ENCODE data around the gene DUSP1.

Gene DUSP1

GRCh38 chr5:172777881-172778814 lies 7.2 kb upstream of the DUSP1 start:
- no peak for DNase-seq (ENCODE audit: insufficient read length, low spot score)
- no peak for TF ChIP-seq TAF1 (IDR thresholded peaks at IDR 0.05; ENCODE audit: low read depth, low read length)
- TF ChIP-seq POU2F2 (IDR thresholded peaks at IDR 0.05; ENCODE audit: low read depth, low read length): no peak
- FAIRE-seq: peak; percentile 23

DNA sequence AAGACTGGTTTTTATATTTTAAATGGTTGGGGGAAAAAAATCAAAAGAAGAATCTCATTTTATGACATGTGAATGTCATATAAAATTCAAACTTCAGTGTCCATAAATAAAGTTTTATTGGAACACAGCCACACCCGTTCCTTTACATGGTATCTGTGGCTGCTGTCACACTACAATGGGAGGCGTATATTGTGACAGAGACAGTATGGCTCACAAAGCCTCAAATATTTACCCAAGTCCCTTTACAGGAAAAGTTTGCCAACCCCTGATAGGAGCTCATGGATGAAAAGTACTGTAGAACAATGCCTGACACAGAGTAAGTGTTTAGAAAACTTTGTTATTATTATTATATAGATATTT lies 5.2 kb upstream of the DUSP1 start:
- FAIRE-seq: no peak
- DNase-seq (ENCODE audit: insufficient read length, low spot score): no peak
- TF ChIP-seq POU2F2 (IDR thresholded peaks at IDR 0.05; ENCODE audit: low read depth, low read length): no peak
- TF ChIP-seq PAX5 (IDR thresholded peaks at IDR 0.05; ENCODE audit: insufficient read depth, low read length, severe bottlenecking): no peak
- no peak for TF ChIP-seq TAF1 (IDR thresholded peaks at IDR 0.05; ENCODE audit: low read depth, low read length)
- no peak for TF ChIP-seq SPI1 (IDR thresholded peaks at IDR 0.05; ENCODE audit: low read depth, low read length)
- no peak for TF ChIP-seq POLR2A (IDR thresholded peaks at IDR 0.05; ENCODE audit: low read depth, low read length)
- no peak for TF ChIP-seq POLR2AphosphoS5 (IDR thresholded peaks at IDR 0.05; ENCODE audit: low read depth, low read length)

DNA sequence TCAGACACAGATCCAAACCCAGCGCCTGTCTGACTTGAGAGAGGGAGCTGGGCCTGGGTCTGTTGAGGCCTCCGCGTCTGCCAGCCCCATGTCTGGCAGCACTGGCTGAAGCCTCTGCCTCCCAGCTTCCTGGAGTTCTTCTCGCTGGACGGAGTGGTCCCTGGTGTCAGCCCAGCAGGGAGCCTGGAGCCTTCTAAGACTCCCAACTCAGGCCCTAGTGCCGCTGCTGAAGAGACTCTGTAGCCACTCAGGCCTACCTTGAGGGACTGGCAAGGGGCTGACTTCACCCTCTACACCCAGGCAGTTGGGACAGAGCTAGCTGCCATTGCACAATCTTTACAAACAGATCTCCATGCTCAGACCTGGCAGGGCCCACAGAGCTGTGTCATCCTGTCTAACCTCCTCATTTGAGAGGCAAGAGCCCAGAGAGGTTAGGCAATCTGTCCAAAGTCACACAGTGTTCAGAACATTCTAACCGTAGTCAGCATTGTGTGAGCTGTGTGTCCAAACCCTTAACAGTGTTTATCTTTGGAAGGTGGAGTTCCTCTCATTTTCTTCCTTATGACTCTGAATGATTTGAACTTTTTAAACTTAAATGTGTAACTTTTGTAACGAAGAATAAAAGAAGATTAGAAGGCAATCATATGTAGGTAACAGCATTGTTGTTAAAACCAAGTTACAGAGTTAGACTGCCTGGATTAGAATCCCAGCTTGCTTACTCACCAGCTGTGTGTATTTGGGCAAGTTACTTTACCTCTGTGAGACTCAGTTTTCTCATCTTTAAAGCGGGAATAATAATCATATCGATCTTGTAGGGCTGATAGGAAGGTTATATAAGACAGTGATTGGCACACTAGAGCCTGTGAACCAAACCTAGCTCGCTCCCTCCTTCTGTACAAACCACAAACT lies 4.6 kb upstream of the DUSP1 start:
- no peak for TF ChIP-seq PAX5 (IDR thresholded peaks at IDR 0.05; ENCODE audit: insufficient read depth, low read length, severe bottlenecking)
- no peak for DNase-seq (ENCODE audit: insufficient read length, low spot score)
- no peak for FAIRE-seq

DNA sequence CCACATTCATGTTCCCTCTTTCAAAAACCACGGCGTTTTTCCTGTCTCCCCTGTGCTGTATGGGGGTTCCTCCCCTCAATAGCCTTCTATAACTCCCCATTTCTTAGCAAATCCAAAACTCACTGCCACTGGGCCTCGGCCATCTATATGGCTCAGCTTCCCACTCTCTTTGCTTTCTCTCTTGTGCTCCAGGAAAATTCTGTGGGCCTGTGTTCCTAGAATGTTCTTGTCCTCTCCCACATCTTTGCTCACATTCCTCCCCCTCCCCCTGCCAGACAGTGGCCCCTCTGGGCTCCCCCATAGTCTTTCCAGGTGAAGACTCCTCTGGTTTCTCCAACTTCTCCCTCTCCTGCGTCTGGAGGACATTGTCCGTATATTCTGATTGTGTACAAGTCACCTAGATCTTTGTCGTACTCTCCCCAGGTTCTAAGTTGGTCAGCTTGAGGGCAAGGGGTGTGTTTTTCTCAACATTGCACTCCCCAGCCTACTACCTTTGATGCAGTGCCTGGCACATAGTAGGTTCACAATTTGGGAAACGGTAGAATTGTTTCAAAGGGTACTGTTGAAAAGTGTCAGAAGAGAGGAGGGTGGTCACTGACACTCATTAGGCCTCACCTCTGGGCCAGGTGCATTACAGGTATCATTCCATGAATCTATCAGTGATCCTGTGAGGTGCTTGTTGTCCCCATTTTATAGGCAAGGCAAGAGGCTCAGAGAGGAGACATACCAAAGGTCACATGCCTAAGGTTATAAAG lies 3.7 kb upstream of the DUSP1 start:
- DNase-seq (ENCODE audit: insufficient read length, low spot score): no peak
- FAIRE-seq: no peak
- TF ChIP-seq TAF1 (IDR thresholded peaks at IDR 0.05; ENCODE audit: low read depth, low read length) (no peak), PAX5 (IDR thresholded peaks at IDR 0.05; ENCODE audit: insufficient read depth, low read length, severe bottlenecking) (no peak), POU2F2 (IDR thresholded peaks at IDR 0.05; ENCODE audit: low read depth, low read length) (no peak), POLR2A (IDR thresholded peaks at IDR 0.05; ENCODE audit: low read depth, low read length) (no peak), SPI1 (IDR thresholded peaks at IDR 0.05; ENCODE audit: low read depth, low read length) (no peak), POLR2AphosphoS5 (IDR thresholded peaks at IDR 0.05; ENCODE audit: low read depth, low read length) (no peak)

DNA sequence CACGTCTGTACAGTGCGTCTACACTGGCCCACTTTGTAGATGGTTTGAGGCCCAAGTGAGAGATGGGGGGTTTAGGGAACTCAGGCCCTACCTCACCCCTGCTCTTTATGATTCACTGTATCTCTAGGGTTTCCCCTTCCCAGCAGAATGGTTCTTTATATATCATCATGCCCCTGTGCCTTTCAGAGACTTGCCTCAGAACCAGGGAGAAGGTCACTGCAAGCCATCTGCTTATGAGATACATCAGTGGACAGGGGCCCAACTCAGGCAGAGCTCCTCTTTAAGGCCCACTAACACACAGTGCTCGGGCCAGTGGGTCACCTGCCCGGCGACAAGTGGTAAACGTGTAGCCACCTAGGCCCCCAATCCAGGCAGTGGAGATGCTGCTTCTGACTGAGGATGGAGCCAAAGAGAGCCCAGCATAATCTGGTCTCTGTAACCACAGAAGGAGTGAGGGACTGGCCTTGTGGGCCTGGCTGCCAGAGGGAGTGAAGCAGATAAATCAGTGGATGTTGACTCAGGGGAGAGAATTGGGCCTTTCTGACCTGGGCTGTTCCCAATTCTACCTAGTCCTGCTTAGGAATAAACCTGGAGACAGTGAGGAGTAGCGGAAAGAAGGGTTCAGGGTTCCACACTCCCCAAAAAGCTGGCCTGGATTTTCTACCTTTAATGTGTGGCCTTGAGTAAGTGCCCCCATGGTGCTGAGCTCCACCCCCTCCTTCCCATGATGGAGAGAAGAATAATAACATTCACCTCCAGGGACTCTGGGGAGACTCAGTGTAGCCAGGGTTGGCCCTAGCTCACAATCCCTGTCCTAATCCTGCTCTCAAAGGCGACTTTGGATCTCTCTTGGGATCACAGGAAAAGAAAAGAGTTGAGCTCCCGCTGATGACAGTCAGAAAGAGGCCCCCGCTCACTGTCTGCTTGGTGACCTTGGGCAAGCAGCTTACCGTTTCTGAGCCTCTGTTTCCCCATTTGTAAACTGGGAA lies 2.8 kb upstream of the DUSP1 start:
- FAIRE-seq (no peak), DNase-seq (ENCODE audit: insufficient read length, low spot score) (no peak)
- TF ChIP-seq POU2F2 (IDR thresholded peaks at IDR 0.05; ENCODE audit: low read depth, low read length) (no peak), POLR2A (IDR thresholded peaks at IDR 0.05; ENCODE audit: low read depth, low read length) (no peak), TAF1 (IDR thresholded peaks at IDR 0.05; ENCODE audit: low read depth, low read length) (no peak), PAX5 (IDR thresholded peaks at IDR 0.05; ENCODE audit: insufficient read depth, low read length, severe bottlenecking) (no peak)

DNA sequence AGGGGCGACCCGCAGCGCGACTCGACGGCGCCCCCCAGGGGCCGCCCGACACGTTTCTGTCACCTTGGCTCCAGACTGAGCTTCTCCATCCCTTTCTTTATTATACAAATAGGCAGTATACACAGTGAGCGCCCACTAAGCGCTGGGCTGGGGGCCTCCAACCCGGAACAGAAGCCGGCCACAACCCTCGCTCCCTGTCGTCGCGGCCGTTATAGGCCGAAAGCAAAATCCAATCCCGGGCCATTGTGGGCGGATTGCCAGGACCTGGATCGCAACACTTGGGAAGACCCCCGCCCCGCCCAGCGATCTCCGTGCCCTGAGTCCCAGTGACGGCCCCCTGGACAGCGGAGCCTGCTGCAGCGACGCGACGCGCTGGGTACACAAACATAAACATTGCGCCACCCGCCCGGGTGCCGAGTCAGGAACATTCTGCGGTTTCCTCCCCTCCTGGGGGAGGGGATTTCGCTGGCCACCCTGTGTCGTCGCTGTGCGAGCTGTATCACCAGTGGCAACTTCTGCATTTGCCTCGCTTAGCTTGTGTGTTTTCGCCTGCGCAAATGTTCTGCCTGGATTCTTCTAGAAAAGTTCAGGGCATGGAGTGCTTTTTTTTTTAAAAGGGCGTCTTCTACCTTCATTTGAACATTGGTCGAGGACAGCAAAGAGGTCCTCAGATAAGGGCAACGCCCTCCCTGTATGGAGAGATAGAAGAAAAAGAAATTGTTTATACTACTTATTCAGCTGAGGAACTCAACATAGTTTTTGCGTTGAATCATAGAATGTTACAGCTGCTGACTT lies 1.3 kb upstream of the DUSP1 start:
- peak; percentile 45 for FAIRE-seq
- DNase-seq (ENCODE audit: insufficient read length, low spot score): peak; percentile 68
- TF ChIP-seq TAF1 (IDR thresholded peaks at IDR 0.05; ENCODE audit: low read depth, low read length): 0 out of 2 replicates have a peak, but pooled peaks have one; percentile 21
- no peak for TF ChIP-seq POLR2AphosphoS5 (IDR thresholded peaks at IDR 0.05; ENCODE audit: low read depth, low read length)

DNA sequence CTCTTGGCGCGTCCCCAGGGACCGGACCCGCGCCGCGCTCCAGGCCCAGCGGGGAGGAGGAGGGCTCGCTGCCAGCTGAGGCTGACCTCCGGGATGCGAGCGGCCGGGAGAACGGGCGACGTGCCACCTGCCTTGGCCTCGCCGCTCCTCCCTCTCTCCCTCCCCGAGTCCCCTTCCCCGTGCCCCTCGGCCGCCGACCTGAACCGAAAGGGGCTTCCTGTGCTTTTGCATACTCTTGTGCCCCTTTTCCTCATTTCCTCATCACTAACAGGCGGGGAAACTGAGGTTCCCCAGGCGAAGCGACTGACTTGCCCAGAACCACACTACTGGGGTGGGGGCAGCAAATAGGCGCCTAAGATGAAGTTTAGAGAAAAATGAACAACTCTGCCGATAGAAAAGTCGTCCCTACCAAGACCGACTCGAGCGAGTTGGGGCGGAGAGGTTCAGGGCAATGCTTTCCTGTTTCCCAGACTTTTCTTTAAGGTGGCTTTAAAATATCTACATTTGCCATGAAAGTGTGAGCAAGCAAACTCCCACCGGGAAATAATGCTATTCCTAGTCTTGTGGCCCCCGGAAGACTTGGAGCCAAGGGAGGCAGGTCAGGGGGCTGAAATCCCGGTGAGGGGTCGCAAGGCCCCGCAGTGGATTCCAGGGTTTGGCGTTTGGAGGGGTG lies 580 bp upstream of the DUSP1 start:
- DNase-seq (ENCODE audit: insufficient read length, low spot score): no peak
- TF ChIP-seq POU2F2 (IDR thresholded peaks at IDR 0.05; ENCODE audit: low read depth, low read length) (no peak), TAF1 (IDR thresholded peaks at IDR 0.05; ENCODE audit: low read depth, low read length) (no peak), POLR2AphosphoS5 (IDR thresholded peaks at IDR 0.05; ENCODE audit: low read depth, low read length) (no peak), SPI1 (IDR thresholded peaks at IDR 0.05; ENCODE audit: low read depth, low read length) (no peak), POLR2A (IDR thresholded peaks at IDR 0.05; ENCODE audit: low read depth, low read length) (no peak), PAX5 (IDR thresholded peaks at IDR 0.05; ENCODE audit: insufficient read depth, low read length, severe bottlenecking) (no peak)

DNA sequence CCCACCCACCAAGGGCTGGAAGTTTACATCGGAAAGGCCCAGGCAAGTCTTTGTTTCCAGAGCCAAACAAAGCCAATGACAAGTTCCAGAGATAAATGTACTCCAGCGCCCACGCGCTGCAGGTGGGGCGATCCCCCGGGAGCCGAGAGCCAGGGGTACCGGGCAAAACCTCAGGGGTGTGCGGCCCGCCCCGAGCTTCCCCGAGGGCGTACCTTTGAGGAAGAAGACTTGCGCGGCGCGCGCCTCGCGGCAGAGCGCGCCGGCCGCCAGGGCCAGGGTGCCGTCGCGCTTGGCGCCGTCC lies 671 bp downstream of the DUSP1 start:
- DNase-seq (ENCODE audit: insufficient read length, low spot score): peak; percentile 51
- no peak for TF ChIP-seq POU2F2 (IDR thresholded peaks at IDR 0.05; ENCODE audit: low read depth, low read length)
- no peak; the same call in 1 of the 2 replicates for TF ChIP-seq TAF1 (IDR thresholded peaks at IDR 0.05; ENCODE audit: low read depth, low read length)
- no peak for TF ChIP-seq PAX5 (IDR thresholded peaks at IDR 0.05; ENCODE audit: insufficient read depth, low read length, severe bottlenecking)
- no peak for TF ChIP-seq POLR2AphosphoS5 (IDR thresholded peaks at IDR 0.05; ENCODE audit: low read depth, low read length)
- TF ChIP-seq POLR2A (IDR thresholded peaks at IDR 0.05; ENCODE audit: low read depth, low read length): no peak; the same call in 1 of the 2 replicates
- TF ChIP-seq SPI1 (IDR thresholded peaks at IDR 0.05; ENCODE audit: low read depth, low read length): no peak
- FAIRE-seq: peak; percentile 82

More for the DNA sequence above, 580 bp upstream of the DUSP1 start:
- no peak for FAIRE-seq

Measured in GM12891 (cell line).